GM18502 (cell line): Measurements from ENCODE around the gene TM4SF20.

Experiments
- ATAC-seq: cut with Tn5 transposase; IDR thresholded peaks from one replicate; pipeline ENCODE4 v1.9.1; 2021; ENCODE audit warnings: mild to moderate bottlenecking; ENCODE audit not compliant: unreplicated experiment, poor library complexity

TM4SF20 gene

GRCh38 chr2:227324642-227324994 is 54.5 kb downstream of the TM4SF20 start:
- ATAC-seq = peak; percentile 12

DNA sequence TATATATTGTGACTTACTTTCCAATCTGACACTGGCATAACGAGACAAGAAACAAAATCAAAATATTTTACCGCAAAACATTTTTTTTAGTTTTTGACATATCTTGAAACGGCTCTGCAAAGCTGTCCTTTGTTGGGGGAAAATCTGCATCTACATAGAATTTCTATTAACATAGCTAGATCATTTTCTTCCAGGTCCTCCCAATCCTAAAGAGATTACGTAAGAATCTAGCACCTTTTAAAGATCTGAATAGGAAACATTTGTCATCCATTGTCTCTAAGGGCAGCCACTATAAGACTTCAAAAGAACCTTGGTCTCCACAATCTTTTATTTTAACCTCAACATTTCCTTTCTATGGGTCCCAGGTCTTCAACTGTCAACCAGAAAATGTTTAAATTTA is 55.3 kb downstream of the TM4SF20 start:
- ATAC-seq = no peak

DNA sequence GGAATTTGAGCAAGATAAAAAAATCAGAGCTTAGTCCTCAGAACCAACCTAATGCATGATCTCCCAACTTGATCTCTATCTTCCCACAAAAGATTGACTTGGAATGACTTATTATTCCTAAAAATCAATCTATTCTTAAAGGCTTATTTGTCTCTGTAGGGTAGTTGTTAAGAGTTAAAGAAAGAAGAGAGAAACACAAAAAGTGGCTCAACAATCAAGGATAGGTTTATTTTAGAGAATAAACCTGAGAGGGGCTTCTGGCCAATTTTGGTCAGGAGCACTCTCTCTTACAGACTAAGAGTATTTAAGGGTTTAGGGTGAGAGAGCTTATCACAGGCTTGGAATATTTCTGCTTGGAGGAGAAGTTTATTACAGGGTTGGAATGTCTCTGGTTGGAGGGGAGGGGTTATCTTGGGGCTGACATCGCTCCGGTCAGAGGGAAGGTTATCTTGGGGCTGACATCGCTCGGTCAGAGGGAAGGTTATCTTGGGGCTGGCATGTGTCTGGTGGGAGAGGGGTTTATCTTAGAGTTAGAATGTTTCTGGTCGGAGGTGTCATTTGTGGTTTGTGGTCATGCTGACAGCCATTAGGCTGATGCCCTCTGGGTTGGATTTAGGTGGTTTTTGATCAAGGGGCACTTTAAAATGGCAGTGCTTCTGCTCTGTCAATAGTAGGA is 56.4 kb downstream of the TM4SF20 start:
- no peak for ATAC-seq

DNA sequence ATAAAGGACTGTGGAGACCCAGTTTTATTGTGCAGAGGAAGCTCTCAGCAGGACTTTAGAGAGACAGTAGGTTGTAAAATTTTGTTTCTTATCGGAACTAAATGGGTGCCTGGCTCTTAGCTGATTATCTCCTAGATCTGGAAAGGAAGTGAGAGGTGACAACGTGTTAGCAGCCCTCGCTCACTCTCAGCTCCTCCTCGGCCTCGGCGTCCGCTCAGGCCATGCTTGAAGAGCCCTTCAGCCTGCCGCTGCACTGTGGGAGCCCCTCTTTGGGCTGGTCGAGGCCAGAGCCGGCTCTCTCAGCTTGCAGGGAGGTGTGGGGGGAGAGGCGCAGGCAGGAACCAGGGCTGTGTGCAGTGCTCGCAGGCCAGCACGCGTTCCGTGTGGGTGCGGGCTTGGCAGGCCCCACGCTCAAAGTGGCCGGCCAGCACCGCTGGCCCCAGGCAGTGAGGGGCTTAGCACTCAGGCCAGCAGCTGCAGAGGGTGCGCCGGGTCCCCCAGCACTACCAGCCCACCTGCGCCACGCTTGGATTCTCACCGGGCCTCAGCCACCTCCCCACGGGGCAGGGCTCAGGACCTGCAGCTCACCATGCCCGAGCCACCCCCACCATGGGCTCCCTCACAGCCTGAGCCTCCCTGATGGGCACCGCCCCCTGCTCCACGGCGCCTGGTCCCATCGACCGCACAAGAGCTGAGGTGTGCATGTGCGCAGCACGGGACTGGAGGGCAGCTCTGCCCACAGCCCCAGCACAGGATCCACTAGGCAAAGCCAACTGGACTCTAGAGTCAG is 58.6 kb downstream of the TM4SF20 start:
- no peak for ATAC-seq

GRCh38 chr2:227317834-227318233 is 61.3 kb downstream of the TM4SF20 start:
- no peak for ATAC-seq

- ATAC-seq = no peak
Observed at GRCh38 chr2:227313310-227313709, 65.8 kb downstream of the TM4SF20 start.

- ATAC-seq = no peak
Observed at GRCh38 chr2:227312579-227312978, 66.5 kb downstream of the TM4SF20 start.
